HS-27A (cell line): Measurements from ENCODE around the gene BCKDHA.
A peak's percentile ranks its signal among the peaks of the same experiment; 100 is the strongest.
"Not testable (repeated sequence)": the region's sequence is repeated elsewhere in the genome, so short reads cannot be mapped to it uniquely, and the experiment has no call there.

Source experiments
- DNase-seq: peaks from one replicate; pipeline ENCODE4 v3.0.0-alpha.2; 2012; ENCODE audit warnings: low read depth, missing footprints

Gene BCKDHA

GRCh38 chr19:41426116-41426841, 28.7 kb downstream of the BCKDHA start:
- no peak for DNase-seq

GRCh38 chr19:41426952-41427646, 29.5 kb downstream of the BCKDHA start, which contains the start of gene B3GNT8:
B3GNT8 (minus strand) TSS chr19:41427374; CDS start chr19:41426778, 596 bp downstream.
- no peak for DNase-seq

- DNase-seq: no peak
Observed at GRCh38 chr19:41427647-41428480, 30.2 kb downstream of the BCKDHA start.

GRCh38 chr19:41428481-41428859, 30.9 kb downstream of the BCKDHA start:
- DNase-seq: no peak

- DNase-seq: no peak
Observed at GRCh38 chr19:41430922-41431321, 33.3 kb downstream of the BCKDHA start.

GRCh38 chr19:41431426-41432386, 34.1 kb downstream of the BCKDHA start:
- DNase-seq: no peak

- no peak for DNase-seq
Observed at GRCh38 chr19:41433171-41433570, 35.6 kb downstream of the BCKDHA start.

GRCh38 chr19:41434450-41434849, 36.8 kb downstream of the BCKDHA start:
- DNase-seq: no peak

- not testable (repeated sequence) for DNase-seq
Observed at GRCh38 chr19:41435376-41435775, 37.8 kb downstream of the BCKDHA start.

GRCh38 chr19:41435936-41436673, 38.5 kb downstream of the BCKDHA start:
- no peak for DNase-seq

- no peak for DNase-seq
Observed at GRCh38 chr19:41436674-41436951, 39.0 kb downstream of the BCKDHA start.

GRCh38 chr19:41437944-41438574, 40.4 kb downstream of the BCKDHA start:
- no peak for DNase-seq

- DNase-seq: peak; percentile 100
Observed at GRCh38 chr19:41439441-41440222, 42.0 kb downstream of the BCKDHA start, which contains the start of gene DMAC2. DMAC2 (minus strand) TSS chr19:41439912; CDS start chr19:41439899, 13 bp downstream.

GRCh38 chr19:41441321-41441945, 43.8 kb downstream of the BCKDHA start:
- DNase-seq: no peak

- DNase-seq: no peak
Observed at GRCh38 chr19:41442473-41443355, 45.1 kb downstream of the BCKDHA start, which contains the start of gene ERICH4. ERICH4 (plus strand) TSS chr19:41443156; CDS start chr19:41443170, 14 bp downstream.

GRCh38 chr19:41443813-41444455, 46.3 kb downstream of the BCKDHA start:
- no peak for DNase-seq

- DNase-seq: no peak
Observed at GRCh38 chr19:41445575-41445974, 48.0 kb downstream of the BCKDHA start.
